ENCODE measurements around the gene FOXL3.

FOXL3 gene

DNA sequence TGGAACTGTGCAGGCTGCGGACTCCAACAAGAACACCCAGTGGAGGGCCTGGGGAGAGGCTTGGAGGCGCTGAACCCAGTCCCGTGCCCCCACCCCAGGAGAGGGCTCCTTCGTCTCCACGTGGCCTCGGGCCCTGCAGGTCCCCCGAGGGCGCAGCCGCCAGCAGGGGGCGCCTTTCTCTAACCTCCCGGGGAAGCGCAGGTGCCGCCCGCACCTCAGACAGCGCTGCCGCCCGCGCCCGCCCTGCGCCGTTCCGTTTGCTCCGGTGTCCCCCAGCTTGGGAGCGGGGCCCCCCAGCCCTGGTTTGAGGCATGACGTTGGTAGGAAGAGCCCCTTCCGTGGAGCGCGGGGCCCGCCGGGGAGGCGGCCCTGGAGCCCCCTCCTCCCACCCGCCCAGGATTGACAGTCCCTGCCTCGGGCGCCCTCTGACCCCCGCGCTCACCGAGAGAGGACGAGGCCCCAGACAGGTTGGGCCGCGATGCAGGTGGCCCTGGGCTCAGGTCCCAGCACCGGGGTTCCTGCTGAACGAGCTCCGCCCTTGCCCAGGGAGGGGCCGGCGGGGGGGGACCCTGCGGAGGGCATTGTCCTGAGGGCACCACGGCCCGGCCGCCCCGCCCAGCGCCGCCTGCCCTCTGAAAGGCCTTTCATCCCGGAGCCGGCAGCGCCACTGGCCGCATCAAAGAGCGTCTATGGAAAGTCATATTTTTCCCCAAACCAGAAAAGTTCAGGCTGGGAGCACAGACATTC, 42.8 kb downstream of the FOXL3 start (continued):
- no peak for TF ChIP-seq ZFP37 (tag by site-specific recombination; IDR thresholded peaks at IDR 0.05)
- TF ChIP-seq SP3 (tag by site-specific recombination; IDR thresholded peaks at IDR 0.05) = 0 out of 2 replicates have a peak, but pooled peaks have one; percentile 41
- no peak for TF ChIP-seq ZNF18 (tag by site-specific recombination; IDR thresholded peaks at IDR 0.05)
- TF ChIP-seq SETDB1 (IDR thresholded peaks at IDR 0.05; ENCODE audit: insufficient read length, low read length) = no peak
- TF ChIP-seq ZNF292 (tag by site-specific recombination; IDR thresholded peaks at IDR 0.05; ENCODE audit: borderline replicate concordance, low read depth) = no peak
- TF ChIP-seq KLF16 (tag by site-specific recombination; IDR thresholded peaks at IDR 0.05) = 0 out of 2 replicates have a peak, but pooled peaks have one; percentile 46
- peak; percentile 57; the same call in 1 of the 2 replicates for TF ChIP-seq ZNF341 (tag by site-specific recombination; IDR thresholded peaks at IDR 0.05; ENCODE audit: low read depth)
- no peak for TF ChIP-seq ZNF548 (tag by site-specific recombination; IDR thresholded peaks at IDR 0.05)
- TF ChIP-seq ZNF639 (tag by site-specific recombination; IDR thresholded peaks at IDR 0.05) = no peak
- TF ChIP-seq ZNF701 (tag by site-specific recombination; IDR thresholded peaks at IDR 0.05) = no peak
- no peak for TF ChIP-seq ZNF433 (tag by site-specific recombination; IDR thresholded peaks at IDR 0.05; ENCODE audit: low read depth)
- TF ChIP-seq ZBTB8A (tag by site-specific recombination; IDR thresholded peaks at IDR 0.05) = peak; percentile 72
- TF ChIP-seq ZNF221 (tag by site-specific recombination; IDR thresholded peaks at IDR 0.05; ENCODE audit: borderline replicate concordance) = no peak
- no peak for TF ChIP-seq ZNF155 (tag by site-specific recombination; IDR thresholded peaks at IDR 0.05)
- no peak for TF ChIP-seq ZNF404 (tag by site-specific recombination; IDR thresholded peaks at IDR 0.05)
- TF ChIP-seq ZNF488 (tag by site-specific recombination; IDR thresholded peaks at IDR 0.05) = no peak
- TF ChIP-seq, protein P1, sequence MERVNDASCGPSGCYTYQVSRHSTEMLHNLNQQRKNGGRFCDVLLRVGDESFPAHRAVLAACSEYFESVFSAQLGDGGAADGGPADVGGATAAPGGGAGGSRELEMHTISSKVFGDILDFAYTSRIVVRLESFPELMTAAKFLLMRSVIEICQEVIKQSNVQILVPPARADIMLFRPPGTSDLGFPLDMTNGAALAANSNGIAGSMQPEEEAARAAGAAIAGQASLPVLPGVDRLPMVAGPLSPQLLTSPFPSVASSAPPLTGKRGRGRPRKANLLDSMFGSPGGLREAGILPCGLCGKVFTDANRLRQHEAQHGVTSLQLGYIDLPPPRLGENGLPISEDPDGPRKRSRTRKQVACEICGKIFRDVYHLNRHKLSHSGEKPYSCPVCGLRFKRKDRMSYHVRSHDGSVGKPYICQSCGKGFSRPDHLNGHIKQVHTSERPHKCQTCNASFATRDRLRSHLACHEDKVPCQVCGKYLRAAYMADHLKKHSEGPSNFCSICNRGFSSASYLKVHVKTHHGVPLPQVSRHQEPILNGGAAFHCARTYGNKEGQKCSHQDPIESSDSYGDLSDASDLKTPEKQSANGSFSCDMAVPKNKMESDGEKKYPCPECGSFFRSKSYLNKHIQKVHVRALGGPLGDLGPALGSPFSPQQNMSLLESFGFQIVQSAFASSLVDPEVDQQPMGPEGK (tag by site-specific recombination; IDR thresholded peaks at IDR 0.05) = peak; percentile 78
- TF ChIP-seq REPIN1 (tag by site-specific recombination; IDR thresholded peaks at IDR 0.05; ENCODE audit: low read depth) = no peak
- no peak for TF ChIP-seq ZNF76 (tag by site-specific recombination; IDR thresholded peaks at IDR 0.05; ENCODE audit: borderline replicate concordance, low read depth)
- no peak for TF ChIP-seq ZNF645 (tag by site-specific recombination; IDR thresholded peaks at IDR 0.05)
- no peak for TF ChIP-seq ZFP41 (tag by site-specific recombination; IDR thresholded peaks at IDR 0.05; ENCODE audit: borderline replicate concordance)
- no peak for TF ChIP-seq ZBTB21 (tag by site-specific recombination; IDR thresholded peaks at IDR 0.05)
- no peak for TF ChIP-seq ZNF558 (tag by site-specific recombination; IDR thresholded peaks at IDR 0.05)
- no peak for TF ChIP-seq ZNF629 (tag by site-specific recombination; IDR thresholded peaks at IDR 0.05)
- peak; percentile 77 for TF ChIP-seq ZEB2 (tag by site-specific recombination; IDR thresholded peaks at IDR 0.05)
- no peak for TF ChIP-seq IKZF3 (tag by site-specific recombination; IDR thresholded peaks at IDR 0.05)
- TF ChIP-seq ZNF157 (tag by site-specific recombination; IDR thresholded peaks at IDR 0.05) = no peak
- no peak for TF ChIP-seq ZNF664 (tag by site-specific recombination; IDR thresholded peaks at IDR 0.05)
- TF ChIP-seq ZNF140 (tag by site-specific recombination; IDR thresholded peaks at IDR 0.05) = no peak
- TF ChIP-seq ZNF112 (tag by site-specific recombination; IDR thresholded peaks at IDR 0.05) = no peak
- TF ChIP-seq KLF1 (tag by site-specific recombination; IDR thresholded peaks at IDR 0.05) = no peak; the same call in 1 of the 2 replicates
